GM23338 (cell line): Measurements from ENCODE around the gene TMEM63A. TPM values are rescaled to one million over a fixed set of nuclear protein-coding genes. Genes with fewer than 3 reads are reported as not detected.

Experiments
- ATAC-seq: fragments of 200-7000 bp; cut with Tn5 transposase; 3 replicates; pipeline ENCODE4 v1.9.1; 2020
- DNase-seq: peaks from one replicate; pipeline ENCODE4 v3.0.0-alpha.2; 2015; ENCODE audit warnings: low spot score
- H2AFZ ChIP-seq: fragments of 200-600 bp; sonication (generic); 2 replicates; pipeline ENCODE4 v1.8.0; 2016; ENCODE audit warnings: antibody characterized with exemption, mild to moderate bottlenecking, moderate library complexity
- H3F3A ChIP-seq: fragments of 200-600 bp; sonication (generic); replicated peaks from 2 replicates; pipeline ENCODE4 v1.8.0; 2017; ENCODE audit warnings: antibody characterized with exemption, mixed run types, low read depth
- H3K27ac ChIP-seq: fragments of 200-600 bp; sonication (generic); 2 replicates; pipeline ENCODE4 v1.6.1; 2016; ENCODE audit warnings: low read depth
- H3K27me3 ChIP-seq: fragments of 200-600 bp; sonication (generic); 2 replicates; pipeline ENCODE4 v1.8.0; 2016; ENCODE audit warnings: mild to moderate bottlenecking, mixed run types, moderate library complexity; ENCODE audit not compliant: insufficient read depth
- H3K36me3 ChIP-seq: fragments of 200-600 bp; sonication (generic); 2 replicates; pipeline ENCODE4 v1.8.0; 2016; ENCODE audit warnings: mild to moderate bottlenecking; ENCODE audit not compliant: insufficient read depth
- H3K4me1 ChIP-seq: fragments of 200-600 bp; sonication (generic); 2 replicates; pipeline ENCODE4 v1.8.0; 2016; ENCODE audit warnings: mild to moderate bottlenecking, moderate library complexity; ENCODE audit not compliant: insufficient read depth
- H3K4me2 ChIP-seq: fragments of 200-600 bp; sonication (generic); 2 replicates; pipeline ENCODE4 v1.7.1; 2017; ENCODE audit warnings: mixed run types
- H3K4me3 ChIP-seq: fragments of 200-600 bp; sonication (generic); 2 replicates; pipeline ENCODE4 v1.6.1; 2016; ENCODE audit warnings: mixed run types
- H3K79me2 ChIP-seq: fragments of 200-600 bp; sonication (generic); replicated peaks from 2 replicates; pipeline ENCODE4 v1.8.0; 2017; ENCODE audit warnings: mild to moderate bottlenecking; ENCODE audit not compliant: insufficient read depth
- H3K9me2 ChIP-seq: fragments of 200-600 bp; sonication (generic); 2 replicates; pipeline ENCODE4 v1.8.0; 2017; ENCODE audit not compliant: insufficient read depth
- H4K20me1 ChIP-seq: fragments of 200-600 bp; sonication (generic); replicated peaks from 2 replicates; pipeline ENCODE4 v1.8.0; 2017; ENCODE audit warnings: mild to moderate bottlenecking; ENCODE audit not compliant: insufficient read depth
- H3K27ac Mint-ChIP-seq: 2 replicates; pipeline ENCODE4 v1.8.0; 2020; ENCODE audit warnings: inconsistent platforms, mild to moderate bottlenecking, moderate library complexity, mixed read lengths
- H3K27me3 Mint-ChIP-seq: 3 replicates; pipeline ENCODE4 v1.8.0; 2022; ENCODE audit warnings: low read depth, mild to moderate bottlenecking, moderate library complexity, mixed read lengths, inconsistent platforms; ENCODE audit not compliant: insufficient read depth, poor library complexity
- H3K36me3 Mint-ChIP-seq: 3 replicates; pipeline ENCODE4 v1.8.0; 2021; ENCODE audit warnings: low read depth, mild to moderate bottlenecking, inconsistent platforms, moderate library complexity, mixed read lengths
- H3K4me1 Mint-ChIP-seq: 3 replicates; pipeline ENCODE4 v1.8.0; 2020; ENCODE audit warnings: mild to moderate bottlenecking, inconsistent platforms, mixed read lengths
- H3K4me3 Mint-ChIP-seq: 3 replicates; pipeline ENCODE4 v1.8.0; 2021; ENCODE audit warnings: moderate library complexity, mild to moderate bottlenecking, inconsistent platforms, mixed read lengths
- H3K9me3 Mint-ChIP-seq: 3 replicates; pipeline ENCODE4 v1.8.0; 2020; ENCODE audit warnings: moderate library complexity, mild to moderate bottlenecking, inconsistent platforms, mixed read lengths
- POLR2AphosphoS5 ChIP-seq: IDR thresholded peaks from 2 replicates; pipeline ENCODE4 v1.6.1; 2016; ENCODE audit warnings: antibody characterized with exemption, low read depth
- polyA plus RNA-seq: library from polyadenylated mRNA; unstranded; fragments of >200 nt; fragmentation: Nextera tagmentation; extraction: Ambion mirVana; gene quantifications from 2 replicates; pipeline ENCODE4 v1.2.1, GENCODE V29; 2016
- total RNA-seq: library from RNA; depleted of rRNA; stranded (reverse); fragments of >200 nt; shearing (Covaris generic); gene quantifications from 2 replicates; pipeline ENCODE4 v1.2.3, GENCODE V29; 2014
- TF ChIP-seq, protein P1 (sequence below): IDR thresholded peaks from one replicate; pipeline ENCODE4 v1.6.1; 2018; ENCODE audit warnings: antibody characterized with exemption; ENCODE audit not compliant: unreplicated experiment
- TF ChIP-seq, protein P2 (sequence below), 2 experiments: fragments of 200-600 bp in 1 of 2; sonication (generic) in 1 of 2; conservative IDR thresholded peaks; 2 replicates each; pipeline versions ENCODE4 v1.5.1 to v1.6.1; 2016 to 2017; ENCODE audit warnings: antibody characterized with exemption in 2 of 2, low read depth in 2 of 2, mild to moderate bottlenecking in 2 of 2, moderate library complexity in 1 of 2
- TF ChIP-seq, protein P3 (sequence below): IDR thresholded peaks from 2 replicates; pipeline ENCODE4 v1.6.1; 2016; ENCODE audit warnings: antibody characterized with exemption

Gene TMEM63A
- total and polyA plus RNA-seq, 2 experiments from 2014 or later, result 31.7 to 76.9 TPM

DNA sequence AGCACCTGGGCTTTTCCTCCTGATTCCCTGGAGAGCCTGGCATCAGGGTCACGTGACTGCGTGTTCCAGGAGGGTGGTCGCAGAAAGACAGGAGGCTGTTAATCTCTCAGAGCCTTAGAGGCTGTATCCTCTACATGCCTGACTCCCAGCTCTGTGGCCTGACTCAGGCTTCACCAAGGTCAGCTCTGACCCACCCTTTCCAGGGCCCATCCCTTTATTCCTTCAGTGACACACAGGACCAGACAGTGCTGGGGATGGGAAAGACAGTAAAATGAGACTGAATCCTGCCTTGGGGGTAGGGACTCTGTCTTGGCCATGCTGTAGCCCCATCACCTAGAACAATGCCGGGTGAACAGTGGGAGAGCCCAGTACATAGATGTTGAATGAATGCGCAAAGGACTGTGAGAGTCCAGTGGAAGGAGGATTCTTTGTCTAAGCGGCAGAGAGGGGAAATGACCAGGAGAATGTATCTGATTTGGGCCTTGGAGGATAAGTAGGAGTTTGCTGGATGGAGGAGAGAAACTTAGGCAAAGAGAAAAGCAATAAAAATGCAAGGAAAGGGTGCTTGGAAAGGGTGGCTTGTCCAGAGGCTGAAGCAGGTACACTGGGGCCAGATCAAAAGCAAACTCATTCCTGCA lies 39.3 kb downstream of the TMEM63A start:
- Histone ChIP-seq H3K27me3 (no peaks in the 10 kb centered on the region), H4K20me1 (no peaks in the 10 kb centered on the region; the same call in 1 of the 2 replicates), H3K4me2 (no peak overlapping the region), H2AFZ (no peak overlapping the region), H3K9me2 (no peaks in the 10 kb centered on the region), H3K79me2 (no peaks in the 10 kb centered on the region), H3K27ac (no peak overlapping the region), H3K36me3 (no peaks in the 10 kb centered on the region; the same call in 1 of the 2 replicates), H3F3A (peaks cover 42% of the 10 kb centered on the region; the same call in 1 of the 2 replicates), H3K4me3 (no peak overlapping the region), H3K4me1 (peaks cover 8% of the 10 kb centered on the region)
- Mint-ChIP-seq H3K27ac (peak overlapping the region; percentile 49), H3K27me3 (peaks cover 5% of the 10 kb centered on the region), H3K9me3 (no peaks in the 10 kb centered on the region; the same call in 1 of the 3 replicates), H3K4me1 (peaks cover 14% of the 10 kb centered on the region), H3K4me3 (no peak overlapping the region; the same call in 2 of the 3 replicates), H3K36me3 (peaks cover 40% of the 10 kb centered on the region)
- TF ChIP-seq POLR2AphosphoS5, result peak; percentile 5; the same call in 1 of the 2 replicates
- TF ChIP-seq, protein P1, sequence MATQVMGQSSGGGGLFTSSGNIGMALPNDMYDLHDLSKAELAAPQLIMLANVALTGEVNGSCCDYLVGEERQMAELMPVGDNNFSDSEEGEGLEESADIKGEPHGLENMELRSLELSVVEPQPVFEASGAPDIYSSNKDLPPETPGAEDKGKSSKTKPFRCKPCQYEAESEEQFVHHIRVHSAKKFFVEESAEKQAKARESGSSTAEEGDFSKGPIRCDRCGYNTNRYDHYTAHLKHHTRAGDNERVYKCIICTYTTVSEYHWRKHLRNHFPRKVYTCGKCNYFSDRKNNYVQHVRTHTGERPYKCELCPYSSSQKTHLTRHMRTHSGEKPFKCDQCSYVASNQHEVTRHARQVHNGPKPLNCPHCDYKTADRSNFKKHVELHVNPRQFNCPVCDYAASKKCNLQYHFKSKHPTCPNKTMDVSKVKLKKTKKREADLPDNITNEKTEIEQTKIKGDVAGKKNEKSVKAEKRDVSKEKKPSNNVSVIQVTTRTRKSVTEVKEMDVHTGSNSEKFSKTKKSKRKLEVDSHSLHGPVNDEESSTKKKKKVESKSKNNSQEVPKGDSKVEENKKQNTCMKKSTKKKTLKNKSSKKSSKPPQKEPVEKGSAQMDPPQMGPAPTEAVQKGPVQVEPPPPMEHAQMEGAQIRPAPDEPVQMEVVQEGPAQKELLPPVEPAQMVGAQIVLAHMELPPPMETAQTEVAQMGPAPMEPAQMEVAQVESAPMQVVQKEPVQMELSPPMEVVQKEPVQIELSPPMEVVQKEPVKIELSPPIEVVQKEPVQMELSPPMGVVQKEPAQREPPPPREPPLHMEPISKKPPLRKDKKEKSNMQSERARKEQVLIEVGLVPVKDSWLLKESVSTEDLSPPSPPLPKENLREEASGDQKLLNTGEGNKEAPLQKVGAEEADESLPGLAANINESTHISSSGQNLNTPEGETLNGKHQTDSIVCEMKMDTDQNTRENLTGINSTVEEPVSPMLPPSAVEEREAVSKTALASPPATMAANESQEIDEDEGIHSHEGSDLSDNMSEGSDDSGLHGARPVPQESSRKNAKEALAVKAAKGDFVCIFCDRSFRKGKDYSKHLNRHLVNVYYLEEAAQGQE, result no peak
- no peak for DNase-seq
- ATAC-seq, result no peak

DNA sequence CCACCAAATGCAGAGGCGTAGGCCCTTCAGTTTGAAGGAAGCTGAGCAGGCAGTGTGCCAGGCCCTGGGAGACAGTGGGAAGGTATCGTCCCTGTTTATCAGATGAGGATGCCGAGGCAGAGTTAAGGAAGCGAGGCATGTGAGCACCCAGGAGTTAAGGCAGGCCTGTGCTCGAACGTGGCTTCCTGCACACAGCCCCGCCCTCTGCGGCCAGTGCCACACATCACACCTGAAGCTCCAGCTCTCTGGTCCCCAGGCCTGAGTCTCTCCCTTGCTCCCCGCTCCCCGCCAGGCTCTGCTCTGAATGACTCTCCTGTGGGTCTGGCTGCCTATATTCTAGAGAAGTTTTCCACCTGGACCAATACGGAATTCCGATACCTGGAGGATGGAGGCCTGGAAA lies 40.1 kb downstream of the TMEM63A start:
- no peaks in the 10 kb centered on the region; the same call in 1 of the 2 replicates for H3K36me3 ChIP-seq
- Mint-ChIP-seq H3K27ac (no peak overlapping the region), H3K4me3 (no peak overlapping the region), H3K9me3 (no peaks in the 10 kb centered on the region; the same call in 1 of the 3 replicates), H3K36me3 (peaks cover 38% of the 10 kb centered on the region), H3K27me3 (peaks cover 2% of the 10 kb centered on the region), H3K4me1 (peaks cover 14% of the 10 kb centered on the region)
- no peaks in the 10 kb centered on the region for H3K79me2 ChIP-seq
- no peaks in the 10 kb centered on the region for H3K9me2 ChIP-seq
- H4K20me1 ChIP-seq, result peaks cover 4% of the 10 kb centered on the region; the same call in 1 of the 2 replicates
- H3K4me1 ChIP-seq, result peaks cover 8% of the 10 kb centered on the region
- TF ChIP-seq, protein P2, sequence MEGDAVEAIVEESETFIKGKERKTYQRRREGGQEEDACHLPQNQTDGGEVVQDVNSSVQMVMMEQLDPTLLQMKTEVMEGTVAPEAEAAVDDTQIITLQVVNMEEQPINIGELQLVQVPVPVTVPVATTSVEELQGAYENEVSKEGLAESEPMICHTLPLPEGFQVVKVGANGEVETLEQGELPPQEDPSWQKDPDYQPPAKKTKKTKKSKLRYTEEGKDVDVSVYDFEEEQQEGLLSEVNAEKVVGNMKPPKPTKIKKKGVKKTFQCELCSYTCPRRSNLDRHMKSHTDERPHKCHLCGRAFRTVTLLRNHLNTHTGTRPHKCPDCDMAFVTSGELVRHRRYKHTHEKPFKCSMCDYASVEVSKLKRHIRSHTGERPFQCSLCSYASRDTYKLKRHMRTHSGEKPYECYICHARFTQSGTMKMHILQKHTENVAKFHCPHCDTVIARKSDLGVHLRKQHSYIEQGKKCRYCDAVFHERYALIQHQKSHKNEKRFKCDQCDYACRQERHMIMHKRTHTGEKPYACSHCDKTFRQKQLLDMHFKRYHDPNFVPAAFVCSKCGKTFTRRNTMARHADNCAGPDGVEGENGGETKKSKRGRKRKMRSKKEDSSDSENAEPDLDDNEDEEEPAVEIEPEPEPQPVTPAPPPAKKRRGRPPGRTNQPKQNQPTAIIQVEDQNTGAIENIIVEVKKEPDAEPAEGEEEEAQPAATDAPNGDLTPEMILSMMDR (conservative IDR thresholded peaks at IDR 0.05; ENCODE audit: low read depth in 2 of 2), result peak in 1 of 2 experiments; percentile 34; a peak in 2 of 4 replicates
- TF ChIP-seq, protein P3, sequence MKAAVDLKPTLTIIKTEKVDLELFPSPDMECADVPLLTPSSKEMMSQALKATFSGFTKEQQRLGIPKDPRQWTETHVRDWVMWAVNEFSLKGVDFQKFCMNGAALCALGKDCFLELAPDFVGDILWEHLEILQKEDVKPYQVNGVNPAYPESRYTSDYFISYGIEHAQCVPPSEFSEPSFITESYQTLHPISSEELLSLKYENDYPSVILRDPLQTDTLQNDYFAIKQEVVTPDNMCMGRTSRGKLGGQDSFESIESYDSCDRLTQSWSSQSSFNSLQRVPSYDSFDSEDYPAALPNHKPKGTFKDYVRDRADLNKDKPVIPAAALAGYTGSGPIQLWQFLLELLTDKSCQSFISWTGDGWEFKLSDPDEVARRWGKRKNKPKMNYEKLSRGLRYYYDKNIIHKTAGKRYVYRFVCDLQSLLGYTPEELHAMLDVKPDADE, result no peak
- ATAC-seq (peak; percentile 22), DNase-seq (peak; percentile 60)
- no peak overlapping the region for H3K4me3 ChIP-seq
- H3F3A ChIP-seq, result peaks cover 33% of the 10 kb centered on the region; the same call in 1 of the 2 replicates
- H2AFZ ChIP-seq, result no peak overlapping the region
- no peak overlapping the region for H3K4me2 ChIP-seq
- H3K27me3 ChIP-seq, result no peaks in the 10 kb centered on the region
- H3K27ac ChIP-seq, result no peak overlapping the region
